SW480 (cell line): Measurements from ENCODE around the gene MCUR1.
A peak's percentile ranks its signal among the peaks of the same experiment; 100 is the strongest.
"Not testable (repeated sequence)": the region's sequence is repeated elsewhere in the genome, so short reads cannot be mapped to it uniquely, and the experiment has no call there.

Experiments used
- DNase-seq: peaks from one replicate; pipeline ENCODE4 v3.0.0-alpha.2; 2016; ENCODE audit warnings: low spot score

MCUR1 gene

GRCh38 chr6:13828656-13829301 lies 14.4 kb upstream of the MCUR1 start:
- not testable (repeated sequence) for DNase-seq

GRCh38 chr6:13827032-13827431 lies 12.7 kb upstream of the MCUR1 start:
- DNase-seq: no peak

- no peak for DNase-seq
Measured at GRCh38 chr6:13825871-13826270, 11.5 kb upstream of the MCUR1 start.

GRCh38 chr6:13818341-13818740 lies 4.0 kb upstream of the MCUR1 start:
- no peak for DNase-seq

GRCh38 chr6:13814938-13815575 lies 700 bp upstream of the MCUR1 start:
- DNase-seq: peak; percentile 13

- peak; percentile 63 for DNase-seq
Measured at GRCh38 chr6:13813621-13814175, 659 bp downstream of the MCUR1 start.

GRCh38 chr6:13813026-13813425 lies 1.3 kb downstream of the MCUR1 start:
- peak; percentile 8 for DNase-seq

- DNase-seq: no peak
Measured at GRCh38 chr6:13812359-13812642, 2.1 kb downstream of the MCUR1 start.

- DNase-seq: no peak
Measured at GRCh38 chr6:13811627-13812358, 2.6 kb downstream of the MCUR1 start.

- DNase-seq: no peak
Measured at GRCh38 chr6:13810688-13811446, 3.5 kb downstream of the MCUR1 start.

- no peak for DNase-seq
Measured at GRCh38 chr6:13808801-13809200, 5.6 kb downstream of the MCUR1 start.

- no peak for DNase-seq
Measured at GRCh38 chr6:13807696-13808095, 6.7 kb downstream of the MCUR1 start.

GRCh38 chr6:13803581-13803980 lies 10.8 kb downstream of the MCUR1 start:
- DNase-seq: no peak

- no peak for DNase-seq
Measured at GRCh38 chr6:13800615-13801014, 13.7 kb downstream of the MCUR1 start.

- DNase-seq: no peak
Measured at GRCh38 chr6:13796781-13797180, 17.6 kb downstream of the MCUR1 start.

GRCh38 chr6:13795041-13795750 lies 19.2 kb downstream of the MCUR1 start:
- peak; percentile 64 for DNase-seq

- DNase-seq: peak; percentile 12
Measured at GRCh38 chr6:13794184-13794583, 20.2 kb downstream of the MCUR1 start.

GRCh38 chr6:13789746-13790145 lies 24.6 kb downstream of the MCUR1 start:
- no peak for DNase-seq

- DNase-seq: no peak
Measured at GRCh38 chr6:13788820-13789219, 25.5 kb downstream of the MCUR1 start.

- DNase-seq: no peak
Measured at GRCh38 chr6:13787137-13787536, 27.2 kb downstream of the MCUR1 start.

- not testable (repeated sequence) for DNase-seq
Measured at GRCh38 chr6:13780162-13780561, 34.2 kb downstream of the MCUR1 start.

- DNase-seq: no peak
Measured at GRCh38 chr6:13778028-13778427, 36.3 kb downstream of the MCUR1 start.
